Rectal smooth muscle tissue (tissue), 1 donor: ENCODE data around the gene TLR5.
"Not testable (repeated sequence)": the region's sequence is repeated elsewhere in the genome, so short reads cannot be mapped to it uniquely, and the experiment has no call there.

Source experiments
- H3K27ac ChIP-seq: one replicate; pipeline ENCODE4 v1.7.0; 2013; ENCODE audit warnings: low read depth, low read length, inconsistent platforms
- H3K27me3 ChIP-seq: one replicate; pipeline ENCODE4 v1.7.0; 2013; ENCODE audit warnings: low read length; ENCODE audit not compliant: control insufficient read depth, insufficient read depth
- H3K36me3 ChIP-seq: one replicate; pipeline ENCODE4 v1.7.0; 2013; ENCODE audit warnings: low read length; ENCODE audit not compliant: control insufficient read depth, insufficient read depth
- H3K4me1 ChIP-seq: one replicate; pipeline ENCODE4 v1.7.0; 2013; ENCODE audit warnings: low read length; ENCODE audit not compliant: control insufficient read depth, insufficient read depth
- H3K4me3 ChIP-seq: one replicate; pipeline ENCODE4 v1.7.0; 2013; ENCODE audit warnings: low read length
- H3K9ac ChIP-seq: one replicate; pipeline ENCODE4 v1.7.0; 2013; ENCODE audit warnings: low read length

The TLR5 gene

DNA sequence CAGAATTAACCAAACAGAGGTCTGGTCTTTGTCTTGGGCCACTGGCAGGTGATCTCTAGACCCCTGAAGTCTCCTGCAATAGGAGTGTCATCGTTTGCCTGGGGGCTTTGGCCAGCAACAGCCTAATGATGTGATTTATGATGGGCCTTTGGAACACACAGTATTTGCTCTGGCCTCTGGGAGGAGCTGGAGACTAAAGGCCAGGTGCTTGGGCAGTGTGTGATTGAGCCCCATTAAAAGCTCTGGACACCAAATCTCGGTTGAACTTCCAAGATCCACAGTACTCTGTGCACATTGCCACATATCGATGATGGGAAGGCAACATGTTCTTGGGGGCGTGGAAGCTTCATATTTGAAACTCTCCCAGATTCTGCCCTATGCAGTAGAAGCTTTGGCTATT is 32.0 kb upstream of the TLR5 start:
- Histone ChIP-seq H3K4me1 (no peaks in the 10 kb centered on the region), H3K36me3 (no peaks in the 10 kb centered on the region), H3K4me3 (no peak overlapping the region), H3K9ac (no peak overlapping the region), H3K27ac (no peak overlapping the region), H3K27me3 (no peaks in the 10 kb centered on the region)

DNA sequence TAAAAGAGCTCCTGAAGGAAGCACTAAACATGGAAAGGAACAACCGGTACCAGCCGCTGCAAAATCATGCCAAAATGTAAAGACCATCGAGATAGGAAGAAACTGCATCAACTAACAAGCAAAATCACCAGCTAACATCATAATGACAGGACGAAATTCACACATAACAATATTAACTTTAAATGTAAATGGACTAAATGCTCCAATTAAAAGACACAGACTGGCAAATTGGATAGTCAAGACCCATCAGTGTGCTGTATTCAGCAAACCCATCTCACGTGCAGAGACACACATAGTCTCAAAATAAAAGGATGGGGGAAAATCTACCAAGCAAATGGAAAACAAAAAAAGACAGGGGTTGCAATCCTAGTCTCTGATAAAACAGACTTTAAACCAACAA is 26.4 kb upstream of the TLR5 start:
- not testable (repeated sequence) for H3K9ac ChIP-seq, H3K36me3 ChIP-seq, H3K27me3 ChIP-seq, H3K4me1 ChIP-seq, H3K4me3 ChIP-seq, H3K27ac ChIP-seq

DNA sequence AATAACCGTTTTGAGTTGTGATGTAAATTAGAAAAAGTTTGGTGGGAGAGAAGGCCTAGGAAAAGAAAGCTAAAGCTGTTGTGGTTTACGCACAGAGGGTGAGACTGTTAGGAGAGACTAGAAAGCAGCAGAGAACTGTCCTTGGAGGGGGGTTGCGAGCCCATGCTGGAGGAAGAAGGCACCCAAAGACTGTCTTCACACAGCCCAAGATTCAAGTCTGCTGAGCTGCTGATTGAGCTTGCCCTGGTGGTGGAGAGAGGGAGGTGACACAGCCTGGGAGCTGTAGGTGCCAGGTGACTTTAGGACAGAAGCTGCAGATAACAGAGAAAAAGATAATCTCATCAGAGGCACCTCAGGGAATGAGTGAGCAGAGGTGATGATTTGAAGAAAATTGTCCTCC is 18.3 kb upstream of the TLR5 start:
- Histone ChIP-seq H3K9ac (no peak overlapping the region), H3K4me3 (no peak overlapping the region), H3K36me3 (no peaks in the 10 kb centered on the region), H3K27ac (no peak overlapping the region), H3K27me3 (no peaks in the 10 kb centered on the region), H3K4me1 (no peaks in the 10 kb centered on the region)

DNA sequence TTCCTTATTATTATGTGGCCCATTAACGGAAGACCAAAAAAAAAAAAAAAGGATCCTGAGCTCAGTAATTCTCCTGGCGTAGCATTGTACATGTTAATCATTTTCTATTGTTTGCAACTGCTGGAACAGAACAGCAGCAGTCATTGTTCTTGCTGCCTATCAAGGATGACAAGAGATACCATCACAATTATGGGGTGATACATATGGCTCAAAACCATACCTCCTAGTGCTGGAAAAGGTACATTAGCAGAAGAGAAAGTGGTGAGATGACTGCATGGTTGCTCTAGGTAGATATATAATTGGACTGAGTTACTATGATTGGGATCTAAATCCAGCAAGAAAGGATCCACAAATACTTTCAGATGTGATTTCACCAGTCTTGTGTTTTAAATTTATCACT is 13.3 kb upstream of the TLR5 start:
- no peak overlapping the region for H3K4me3 ChIP-seq
- no peaks in the 10 kb centered on the region for H3K27me3 ChIP-seq
- H3K9ac ChIP-seq, result no peak overlapping the region
- no peaks in the 10 kb centered on the region for H3K36me3 ChIP-seq
- no peaks in the 10 kb centered on the region for H3K4me1 ChIP-seq
- no peak overlapping the region for H3K27ac ChIP-seq

DNA sequence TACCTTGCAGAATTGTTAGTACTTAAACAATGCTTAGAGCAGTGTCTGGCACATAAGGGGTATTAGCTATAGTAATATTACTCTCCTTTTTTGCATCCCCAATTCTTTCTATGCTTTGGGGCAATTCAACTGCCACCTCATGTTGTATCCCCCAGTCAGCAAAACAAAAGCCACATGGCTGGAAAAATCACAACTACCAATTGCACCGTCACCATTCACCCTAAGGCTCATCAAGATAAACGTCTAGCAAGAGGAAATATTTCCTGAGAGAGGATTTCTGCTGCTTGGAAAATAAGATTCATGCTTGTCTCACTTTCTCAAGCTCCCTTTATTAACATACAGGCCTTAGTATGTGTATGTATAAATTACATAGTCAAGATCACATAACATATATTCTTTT is 12.1 kb upstream of the TLR5 start:
- H3K4me1 ChIP-seq, result no peaks in the 10 kb centered on the region
- no peak overlapping the region for H3K4me3 ChIP-seq
- H3K36me3 ChIP-seq, result no peaks in the 10 kb centered on the region
- H3K9ac ChIP-seq, result no peak overlapping the region
- H3K27me3 ChIP-seq, result no peaks in the 10 kb centered on the region
- no peak overlapping the region for H3K27ac ChIP-seq

DNA sequence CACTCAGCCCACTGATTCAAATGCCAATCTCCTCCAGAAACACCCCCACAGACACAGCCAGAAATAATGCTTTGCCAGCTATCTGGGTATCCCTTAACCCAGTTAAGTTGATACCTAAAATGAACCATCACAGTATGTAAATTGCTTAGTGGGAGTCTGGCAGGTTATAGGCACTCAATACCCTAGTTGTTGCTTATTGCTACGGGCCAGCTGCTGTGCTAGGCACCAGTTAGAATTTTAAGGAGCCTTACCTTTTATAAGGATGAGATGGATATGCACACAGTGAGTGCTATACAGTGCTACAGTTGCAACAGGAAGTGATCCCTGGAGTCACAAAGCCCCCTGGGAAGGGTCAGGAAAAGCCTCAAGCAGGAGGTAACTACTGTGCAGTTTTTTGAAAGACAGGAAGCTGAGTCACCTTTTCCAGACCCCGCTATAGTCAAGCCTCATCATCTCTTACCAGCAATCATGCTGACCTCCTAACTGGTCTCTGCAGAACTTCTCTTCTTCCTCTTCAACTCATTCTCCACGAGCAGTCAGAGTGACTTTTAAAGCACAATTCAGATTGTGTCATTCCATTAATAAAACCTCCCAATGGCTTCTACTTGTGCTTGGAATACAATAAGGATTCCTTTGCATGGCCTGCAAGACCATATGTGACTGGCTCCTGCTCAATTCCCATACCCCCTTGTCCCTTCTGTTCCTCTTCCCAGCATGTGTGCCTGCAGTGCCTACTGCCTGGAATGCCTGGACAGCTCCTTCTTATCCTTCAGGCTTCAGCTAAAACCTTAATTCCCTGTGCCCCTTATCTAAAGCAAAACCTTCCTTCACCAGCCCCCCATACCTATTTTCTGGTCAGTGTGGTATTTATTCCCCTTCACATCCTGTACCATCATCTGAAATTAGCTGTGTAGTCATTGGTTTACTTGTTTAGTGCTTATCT is 10.4 kb upstream of the TLR5 start:
- no peaks in the 10 kb centered on the region for H3K27me3 ChIP-seq
- no peaks in the 10 kb centered on the region for H3K4me1 ChIP-seq
- H3K9ac ChIP-seq, result no peak overlapping the region
- no peak overlapping the region for H3K4me3 ChIP-seq
- H3K27ac ChIP-seq, result no peak overlapping the region
- H3K36me3 ChIP-seq, result no peaks in the 10 kb centered on the region

DNA sequence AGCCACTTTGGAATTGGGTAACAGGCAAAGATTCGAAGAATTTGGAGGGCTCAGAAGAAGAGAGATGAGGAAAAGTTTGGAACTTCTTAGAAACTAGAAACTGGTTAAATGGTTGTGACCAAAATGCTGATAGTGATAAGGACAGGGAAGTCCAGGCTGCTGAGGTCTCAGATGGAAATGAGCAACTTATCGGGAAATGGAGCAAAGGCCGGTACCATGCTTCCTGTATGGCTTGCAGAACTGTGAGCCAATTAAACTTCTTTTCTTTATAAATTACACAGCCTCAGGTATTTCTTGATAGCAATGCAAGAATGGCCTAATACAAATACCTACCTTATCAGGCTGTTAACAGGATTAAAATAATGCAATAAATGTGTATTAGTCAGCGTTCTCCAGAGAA is 9.4 kb upstream of the TLR5 start:
- H3K36me3 ChIP-seq, result no peaks in the 10 kb centered on the region
- H3K4me1 ChIP-seq, result no peaks in the 10 kb centered on the region
- no peak overlapping the region for H3K9ac ChIP-seq

DNA sequence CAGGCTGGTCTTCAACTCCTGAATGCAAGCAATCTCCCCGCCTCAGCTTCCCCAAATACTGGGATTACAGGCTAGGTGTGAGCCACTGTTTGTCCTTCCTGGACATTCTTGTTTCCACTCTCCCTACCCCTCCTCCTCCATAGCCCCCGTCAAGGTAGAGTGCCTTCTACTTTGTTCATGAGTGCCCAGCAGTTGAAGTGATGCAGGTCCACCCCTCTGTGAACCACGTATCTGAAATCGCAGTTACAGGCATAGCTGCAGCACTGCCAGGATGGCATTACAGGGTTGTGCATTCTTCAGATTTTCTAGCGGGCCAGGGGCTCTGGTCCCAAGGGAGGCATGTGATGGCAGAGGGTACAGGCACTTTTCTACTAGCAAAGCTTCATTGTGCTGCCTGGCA is 7.4 kb upstream of the TLR5 start:
- Histone ChIP-seq H3K27ac (no peak overlapping the region), H3K36me3 (no peaks in the 10 kb centered on the region), H3K4me3 (no peak overlapping the region), H3K4me1 (no peaks in the 10 kb centered on the region), H3K27me3 (no peaks in the 10 kb centered on the region), H3K9ac (no peak overlapping the region)

More for the DNA sequence above, 9.4 kb upstream of the TLR5 start:
- Histone ChIP-seq H3K27ac (no peak overlapping the region), H3K27me3 (no peaks in the 10 kb centered on the region), H3K4me3 (no peak overlapping the region)

DNA sequence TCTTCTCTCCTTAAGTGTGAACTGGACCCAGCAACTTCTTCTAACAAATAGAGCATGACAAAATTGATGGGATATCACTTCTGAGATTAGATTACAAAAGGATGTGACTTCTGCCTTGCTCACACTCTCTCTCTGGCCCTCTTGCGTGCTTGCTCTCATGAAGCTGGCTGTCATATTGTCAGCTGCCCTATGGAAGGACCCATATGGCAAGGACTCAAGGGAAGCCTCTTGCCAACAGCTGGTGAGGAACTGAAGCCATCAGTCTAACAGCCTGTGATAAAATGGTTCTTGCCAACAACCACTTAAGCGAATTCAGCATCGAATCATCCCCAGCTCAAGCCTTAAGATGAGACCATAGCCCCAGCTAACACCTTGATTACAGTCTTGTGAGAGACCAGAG is 4.8 kb upstream of the TLR5 start:
- no peak overlapping the region for H3K27ac ChIP-seq
- H3K27me3 ChIP-seq, result no peaks in the 10 kb centered on the region
- no peak overlapping the region for H3K4me3 ChIP-seq

DNA sequence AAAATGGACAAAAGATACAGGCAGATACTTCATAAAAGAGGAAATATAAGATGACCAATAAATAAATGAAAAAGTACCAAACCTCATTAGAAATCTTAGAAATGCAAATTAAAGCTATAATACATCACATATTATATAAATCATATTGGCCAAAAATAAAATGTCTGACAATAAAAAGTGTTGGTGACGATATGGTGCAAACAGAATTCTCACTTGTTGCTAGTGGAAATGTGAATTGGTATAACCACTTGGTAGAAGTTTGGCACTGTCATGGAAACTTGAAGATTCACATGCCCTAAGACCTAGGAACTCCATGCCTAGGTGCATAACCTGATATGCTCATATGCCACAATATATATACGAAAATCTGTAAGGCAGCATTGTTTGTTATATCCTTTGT is 4.4 kb upstream of the TLR5 start:
- H3K27ac ChIP-seq, result no peak overlapping the region
- no peak overlapping the region for H3K9ac ChIP-seq
- no peaks in the 10 kb centered on the region for H3K36me3 ChIP-seq
- H3K4me1 ChIP-seq, result peaks cover 10% of the 10 kb centered on the region
- H3K27me3 ChIP-seq, result no peaks in the 10 kb centered on the region
- no peak overlapping the region for H3K4me3 ChIP-seq

More for the DNA sequence above, 4.8 kb upstream of the TLR5 start:
- Histone ChIP-seq H3K4me1 (peaks cover 10% of the 10 kb centered on the region), H3K9ac (no peak overlapping the region), H3K36me3 (no peaks in the 10 kb centered on the region)

DNA sequence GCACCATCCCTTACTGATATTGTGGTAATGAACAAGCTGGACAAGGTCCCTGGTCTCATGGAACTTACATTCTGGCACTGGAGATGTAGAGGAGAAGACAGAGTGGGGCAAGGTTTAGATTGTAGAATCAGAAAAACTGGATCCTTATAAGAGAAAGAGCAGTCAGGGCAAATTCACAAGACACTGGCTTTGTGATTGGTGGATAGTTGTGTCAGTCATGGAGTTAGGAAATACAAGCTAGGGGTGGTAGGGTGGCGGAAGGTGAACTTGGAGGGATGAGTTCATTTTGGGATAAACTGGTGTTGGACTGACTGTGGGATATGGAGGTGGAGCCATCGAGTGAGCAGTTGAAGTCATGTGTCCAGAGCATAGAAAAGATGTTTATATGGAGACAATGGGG is 3.7 kb upstream of the TLR5 start:
- H3K27ac ChIP-seq, result no peak overlapping the region
- H3K4me1 ChIP-seq, result peaks cover 10% of the 10 kb centered on the region
- no peaks in the 10 kb centered on the region for H3K27me3 ChIP-seq
- no peak overlapping the region for H3K4me3 ChIP-seq
- H3K36me3 ChIP-seq, result no peaks in the 10 kb centered on the region
- H3K9ac ChIP-seq, result no peak overlapping the region

DNA sequence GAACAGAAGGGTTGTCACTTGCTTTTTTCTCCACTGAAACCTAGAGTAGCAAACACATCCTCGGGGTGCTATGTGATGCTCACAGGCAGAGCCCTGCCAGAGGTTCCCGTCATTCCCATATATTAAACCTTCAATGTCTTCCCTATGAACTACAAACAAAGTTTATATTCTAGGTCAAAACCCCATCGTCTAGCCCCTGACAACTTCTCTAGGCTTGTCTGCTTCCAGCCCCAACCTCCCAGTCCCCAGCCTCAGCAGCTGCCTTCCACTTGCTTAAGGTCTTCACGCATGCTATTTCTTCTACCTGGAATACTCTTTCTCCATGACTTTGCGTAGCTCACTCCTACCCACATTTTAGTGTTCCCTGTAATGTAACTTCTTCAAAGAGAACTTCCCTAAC is 1.9 kb upstream of the TLR5 start:
- H3K36me3 ChIP-seq, result no peaks in the 10 kb centered on the region
- H3K4me1 ChIP-seq, result peaks cover 10% of the 10 kb centered on the region
- H3K4me3 ChIP-seq, result no peak overlapping the region
- no peak overlapping the region for H3K9ac ChIP-seq
- no peaks in the 10 kb centered on the region for H3K27me3 ChIP-seq
- H3K27ac ChIP-seq, result no peak overlapping the region

DNA sequence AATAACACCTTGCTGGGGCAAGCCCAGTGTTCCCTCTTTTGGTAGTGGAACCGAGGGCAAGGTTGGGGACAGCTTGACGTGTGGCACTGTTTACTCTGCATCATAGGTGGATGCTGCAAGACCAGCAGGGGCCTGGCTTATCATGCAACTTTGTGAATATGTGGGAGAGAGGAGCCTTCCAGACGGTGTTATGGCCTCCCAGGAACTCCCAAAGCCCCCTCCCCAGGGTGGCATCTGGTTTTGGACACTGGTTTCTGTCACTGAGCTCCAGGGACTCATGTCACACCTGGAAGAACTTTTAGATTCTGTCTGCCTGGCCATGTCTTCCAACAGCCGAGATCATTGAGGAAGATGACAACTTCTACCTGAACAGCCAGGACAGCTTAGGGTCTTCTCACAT is 1.4 kb upstream of the TLR5 start:
- Histone ChIP-seq H3K27me3 (no peaks in the 10 kb centered on the region), H3K4me3 (no peak overlapping the region), H3K27ac (no peak overlapping the region), H3K9ac (no peak overlapping the region), H3K36me3 (no peaks in the 10 kb centered on the region), H3K4me1 (peaks cover 10% of the 10 kb centered on the region)
